Measurements from ENCODE around the gene ZNF487.
"Not testable (repeated sequence)": the region's sequence is repeated elsewhere in the genome, so short reads cannot be mapped to it uniquely, and the experiment has no call there.

ZNF487 gene

DNA sequence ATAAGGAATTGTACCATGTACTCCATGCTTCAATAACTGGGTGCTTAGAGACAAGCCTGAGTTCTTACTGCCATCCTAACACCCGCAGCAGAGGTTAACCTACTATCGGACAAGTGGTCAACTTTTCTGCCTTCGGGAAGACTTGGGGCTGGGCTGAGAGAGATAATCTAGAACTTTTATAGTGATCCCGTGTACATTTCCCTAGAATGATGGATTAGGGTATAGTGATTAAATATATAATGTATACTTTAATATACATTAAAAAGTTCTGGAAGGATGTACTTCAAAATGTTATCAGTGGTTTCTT, 15.8 kb upstream of the ZNF487 start:
- in situ Hi-C loops (cut with HindIII; ENCODE audit: low pct_ligation_motif_present, low sequenced_read_pairs): no loop called here
- DNase-seq: no peak
- Histone ChIP-seq H3K27me3 (replicated peaks) (no peaks in the 10 kb centered on the region), H3K36me3 (replicated peaks) (no peaks in the 10 kb centered on the region), H3K4me3 (ENCODE audit: low read depth, low read length) (peak overlapping the region; percentile 61), H3K27ac (peak overlapping the region; percentile 85)
- TF ChIP-seq, protein P1, sequence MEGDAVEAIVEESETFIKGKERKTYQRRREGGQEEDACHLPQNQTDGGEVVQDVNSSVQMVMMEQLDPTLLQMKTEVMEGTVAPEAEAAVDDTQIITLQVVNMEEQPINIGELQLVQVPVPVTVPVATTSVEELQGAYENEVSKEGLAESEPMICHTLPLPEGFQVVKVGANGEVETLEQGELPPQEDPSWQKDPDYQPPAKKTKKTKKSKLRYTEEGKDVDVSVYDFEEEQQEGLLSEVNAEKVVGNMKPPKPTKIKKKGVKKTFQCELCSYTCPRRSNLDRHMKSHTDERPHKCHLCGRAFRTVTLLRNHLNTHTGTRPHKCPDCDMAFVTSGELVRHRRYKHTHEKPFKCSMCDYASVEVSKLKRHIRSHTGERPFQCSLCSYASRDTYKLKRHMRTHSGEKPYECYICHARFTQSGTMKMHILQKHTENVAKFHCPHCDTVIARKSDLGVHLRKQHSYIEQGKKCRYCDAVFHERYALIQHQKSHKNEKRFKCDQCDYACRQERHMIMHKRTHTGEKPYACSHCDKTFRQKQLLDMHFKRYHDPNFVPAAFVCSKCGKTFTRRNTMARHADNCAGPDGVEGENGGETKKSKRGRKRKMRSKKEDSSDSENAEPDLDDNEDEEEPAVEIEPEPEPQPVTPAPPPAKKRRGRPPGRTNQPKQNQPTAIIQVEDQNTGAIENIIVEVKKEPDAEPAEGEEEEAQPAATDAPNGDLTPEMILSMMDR (IDR thresholded peaks at IDR 0.05; ENCODE audit: low read depth, low read length, missing control alignments): no peak

DNA sequence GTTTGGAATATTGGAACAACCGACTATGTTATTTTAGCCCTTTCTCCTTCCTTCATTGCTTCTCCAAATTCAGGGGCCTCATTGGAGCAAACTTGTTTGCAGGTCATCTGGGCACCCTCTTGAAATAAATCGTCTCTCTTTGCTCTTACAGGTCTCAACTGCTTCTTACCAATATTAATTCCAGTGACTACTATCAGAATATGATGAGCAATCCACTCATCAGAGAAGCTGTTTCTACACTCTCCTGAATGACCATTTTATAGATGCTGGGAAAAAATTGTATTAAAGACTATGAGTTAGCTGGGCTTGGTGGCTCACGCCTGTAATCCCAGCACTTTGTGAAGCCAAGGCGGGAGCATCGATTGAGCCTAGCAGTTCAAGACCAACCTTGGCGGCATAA, 15.4 kb upstream of the ZNF487 start:
- Histone ChIP-seq H3K36me3 (replicated peaks) (no peaks in the 10 kb centered on the region), H3K27ac (no peak overlapping the region), H3K4me3 (ENCODE audit: low read depth, low read length) (no peak overlapping the region), H3K27me3 (replicated peaks) (no peaks in the 10 kb centered on the region)
- in situ Hi-C loops (cut with HindIII; ENCODE audit: low pct_ligation_motif_present, low sequenced_read_pairs): no loop called here
- DNase-seq: no peak
- TF ChIP-seq, protein P1 (IDR thresholded peaks at IDR 0.05; ENCODE audit: low read depth, low read length, missing control alignments): no peak

DNA sequence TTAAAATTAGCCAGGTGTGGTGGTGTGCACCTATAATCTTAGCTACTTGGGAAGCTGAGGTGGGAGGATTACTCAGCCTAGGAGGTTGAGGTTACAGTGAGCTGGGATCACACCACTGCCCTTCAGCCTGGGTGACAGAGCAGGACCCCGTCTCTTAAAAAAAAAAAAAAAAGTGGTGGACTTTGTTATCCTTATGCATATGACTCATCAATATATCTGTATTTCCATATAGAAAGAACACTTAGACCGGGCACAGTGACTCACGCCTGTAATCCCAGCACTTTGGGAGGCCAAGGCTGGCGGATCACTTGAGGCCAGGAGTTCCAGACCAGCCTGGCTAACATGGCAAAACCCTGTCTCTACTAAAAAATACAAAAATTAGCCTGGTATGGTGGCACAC, 15.0 kb upstream of the ZNF487 start:
- H3K36me3 ChIP-seq (replicated peaks); H3K27me3 ChIP-seq (replicated peaks); H3K4me3 ChIP-seq (ENCODE audit: low read depth, low read length); in situ Hi-C loops (cut with HindIII; ENCODE audit: low pct_ligation_motif_present, low sequenced_read_pairs); H3K27ac ChIP-seq: not testable (repeated sequence)
- DNase-seq: peak; percentile 22

DNA sequence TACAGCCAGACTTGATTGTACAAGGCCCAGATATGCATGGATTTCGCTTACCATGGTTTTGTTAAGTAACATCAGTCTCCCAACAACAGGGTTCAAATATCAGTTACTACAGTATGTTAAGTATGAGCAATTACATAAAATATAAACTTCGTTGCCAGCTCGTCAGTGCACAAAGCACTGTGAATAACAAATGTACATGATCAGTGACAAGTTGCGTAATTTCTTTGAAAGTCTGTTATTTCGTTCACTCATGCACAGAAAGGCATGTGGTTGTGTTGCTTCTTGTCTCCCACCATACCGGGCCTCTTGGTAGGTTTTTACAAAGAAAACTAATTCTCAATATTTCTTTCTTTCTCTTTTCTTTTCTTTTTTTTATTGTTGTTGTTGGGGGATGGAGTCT, 12.5 kb upstream of the ZNF487 start:
- Histone ChIP-seq H3K27ac (no peak overlapping the region), H3K36me3 (replicated peaks) (no peaks in the 10 kb centered on the region), H3K27me3 (replicated peaks) (no peaks in the 10 kb centered on the region), H3K4me3 (ENCODE audit: low read depth, low read length) (no peak overlapping the region)
- in situ Hi-C loops (cut with HindIII; ENCODE audit: low pct_ligation_motif_present, low sequenced_read_pairs): no loop called here
- TF ChIP-seq, protein P1 (IDR thresholded peaks at IDR 0.05; ENCODE audit: low read depth, low read length, missing control alignments): no peak
- no peak for DNase-seq

DNA sequence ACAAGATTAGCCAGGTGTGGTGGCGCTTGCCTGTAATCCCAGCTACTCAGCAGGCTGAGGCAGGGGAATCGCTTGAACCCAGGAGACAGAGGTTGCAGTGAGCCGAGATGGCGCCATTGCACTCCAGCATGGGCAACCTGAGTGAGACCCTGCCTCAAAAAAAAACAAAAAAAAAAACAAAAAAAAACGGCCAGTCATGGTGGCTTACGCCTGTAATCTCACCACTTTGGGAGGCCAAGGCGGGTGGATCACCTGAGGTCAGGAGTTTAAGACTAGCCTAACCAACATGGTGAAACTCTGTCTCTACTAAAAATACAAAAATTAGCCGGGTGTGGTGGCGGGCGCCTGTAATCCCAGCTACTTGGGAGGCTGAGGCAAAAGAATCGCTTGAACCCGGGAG, 10.4 kb upstream of the ZNF487 start:
- DNase-seq; H3K27me3 ChIP-seq (replicated peaks); H3K4me3 ChIP-seq (ENCODE audit: low read depth, low read length); H3K27ac ChIP-seq; H3K36me3 ChIP-seq (replicated peaks); in situ Hi-C loops (cut with HindIII; ENCODE audit: low pct_ligation_motif_present, low sequenced_read_pairs): not testable (repeated sequence)

DNA sequence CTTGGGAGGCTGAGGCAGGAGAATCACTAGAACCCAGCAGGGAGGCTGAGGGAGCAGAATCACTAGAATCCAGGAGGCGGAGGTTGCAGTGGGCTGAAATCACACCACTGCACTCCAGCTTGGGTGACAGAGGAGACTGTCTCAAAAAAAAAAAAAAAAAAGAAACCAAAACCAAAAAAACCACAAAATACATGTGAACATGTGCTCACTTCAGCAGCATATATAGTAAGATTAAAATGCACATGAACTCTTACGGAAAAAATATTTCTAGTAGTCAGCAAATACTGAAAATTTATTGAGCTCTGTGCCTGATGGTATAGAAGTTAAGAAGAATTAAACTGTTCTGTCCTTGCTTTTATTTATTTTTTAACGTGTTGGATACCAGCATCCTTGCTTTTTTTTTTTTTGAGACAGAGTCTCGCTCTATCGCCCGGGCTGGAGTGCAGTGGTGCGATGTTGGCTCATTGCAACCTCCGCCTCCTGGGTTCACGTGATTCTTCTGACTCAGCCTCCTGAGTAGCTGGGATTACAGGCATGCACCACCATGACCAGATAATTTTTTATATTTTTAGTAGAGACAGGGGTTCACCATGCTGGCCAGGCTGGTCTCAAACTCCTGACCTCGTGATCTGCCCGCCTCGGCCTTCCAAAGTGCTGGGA, 9.6 kb upstream of the ZNF487 start:
- in situ Hi-C loops (cut with HindIII; ENCODE audit: low pct_ligation_motif_present, low sequenced_read_pairs): no loop called here
- H3K27ac ChIP-seq: no peak overlapping the region
- no peaks in the 10 kb centered on the region for H3K36me3 ChIP-seq (replicated peaks)
- TF ChIP-seq, protein P1 (IDR thresholded peaks at IDR 0.05; ENCODE audit: low read depth, low read length, missing control alignments): no peak
- H3K4me3 ChIP-seq (ENCODE audit: low read depth, low read length): no peak overlapping the region
- no peaks in the 10 kb centered on the region for H3K27me3 ChIP-seq (replicated peaks)
- DNase-seq: no peak

DNA sequence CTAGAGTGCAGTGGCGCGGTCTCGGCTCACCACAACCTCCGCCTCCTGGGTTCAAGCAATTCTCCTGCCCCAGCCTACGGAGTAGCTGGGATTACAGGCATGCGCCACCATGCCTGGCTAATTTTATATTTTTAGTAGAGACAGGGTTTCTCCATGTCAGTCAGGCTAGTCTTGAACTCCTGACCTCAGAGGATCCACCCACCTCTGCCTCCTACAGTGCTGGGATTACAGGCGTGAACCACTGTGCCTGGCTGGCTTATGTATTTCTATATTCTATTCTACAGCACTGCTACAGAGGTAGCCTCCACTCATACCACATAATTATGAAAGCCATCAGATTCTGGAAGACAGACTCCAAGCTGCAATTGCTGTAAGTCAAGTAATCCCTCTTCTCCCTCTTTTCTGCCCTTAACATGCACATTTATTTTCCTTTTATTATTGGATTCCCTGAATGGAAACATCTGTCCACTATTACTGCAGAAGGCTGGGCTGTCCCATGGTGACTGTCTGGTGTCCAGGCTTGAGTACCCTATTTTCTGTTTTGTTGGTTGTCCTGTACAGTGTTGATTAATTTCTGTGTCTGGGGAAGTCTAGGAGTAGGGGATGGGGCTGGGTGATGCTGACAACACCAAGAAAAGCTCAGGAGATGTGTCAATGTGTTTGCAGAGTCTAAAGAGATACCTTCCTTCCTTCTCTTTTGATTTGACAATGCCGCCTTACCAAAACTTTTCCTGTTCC, 5.8 kb upstream of the ZNF487 start:
- Histone ChIP-seq H3K36me3 (replicated peaks) (no peaks in the 10 kb centered on the region), H3K27me3 (replicated peaks) (no peaks in the 10 kb centered on the region), H3K4me3 (ENCODE audit: low read depth, low read length) (no peak overlapping the region), H3K27ac (no peak overlapping the region)
- TF ChIP-seq, protein P1 (IDR thresholded peaks at IDR 0.05; ENCODE audit: low read depth, low read length, missing control alignments): no peak
- in situ Hi-C loops (cut with HindIII; ENCODE audit: low pct_ligation_motif_present, low sequenced_read_pairs): no loop called here
- no peak for DNase-seq

Data from brain microvascular endothelial cell (primary cell).